IMR-90 (cell line): ENCODE results near the gene FXN. TPM values are rescaled to one million over a fixed set of nuclear protein-coding genes. Genes with fewer than 3 reads are reported as not detected.

ENCODE experiments used
- ATAC-seq: fragments of 200-7000 bp; cut with Tn5 transposase; 2 replicates; pipeline ENCODE4 v1.9.1; 2020; ENCODE audit warnings: low read depth, mild to moderate bottlenecking, moderate library complexity
- BruUV-seq: library from RNA; stranded (reverse); fragments of 400-500 nt; replicated peaks from 2 replicates; lab custom pipeline; 2021; lab: Mats Ljungman, UMichigan
- CTCF ChIA-PET: fragments of 300-600 bp; formaldehyde crosslinking; extraction: SDS; loops from one replicate; lab custom pipeline; 2021; ENCODE audit warnings: antibody characterized with exemption; lab: Yijun Ruan, JAX
- POLR2A ChIA-PET: fragments of 300-600 bp; sonication (Branson Sonifier 250); formaldehyde crosslinking; loops from one replicate; lab custom pipeline; 2022; ENCODE audit warnings: antibody characterized with exemption; ENCODE audit not compliant: unreplicated experiment; lab: Charles Lee
- DNase-seq: peaks from one replicate; pipeline ENCODE4 v3.0.0; 2013
- H2AFZ ChIP-seq: replicated peaks from 2 replicates; pipeline ENCODE3; 2013; ENCODE audit warnings: low read length, mild to moderate bottlenecking; ENCODE audit not compliant: poor library complexity
- H2AK5ac ChIP-seq: 2 replicates; pipeline ENCODE4 v1.6.1; 2013; ENCODE audit warnings: low read depth, low read length, inconsistent platforms
- H2AK9ac ChIP-seq: replicated peaks from 2 replicates; pipeline ENCODE3; 2013; ENCODE audit warnings: mild to moderate bottlenecking, low read depth, low read length, moderate library complexity; ENCODE audit not compliant: poor library complexity
- H2BK120ac ChIP-seq: 2 replicates; pipeline ENCODE4 v1.6.1; 2013; ENCODE audit warnings: low read depth, low read length, inconsistent platforms
- H2BK15ac ChIP-seq: 3 replicates; pipeline ENCODE4 v1.6.1; 2013; ENCODE audit warnings: low read depth, low read length, inconsistent platforms
- H2BK20ac ChIP-seq: 2 replicates; pipeline ENCODE4 v1.6.1; 2013; ENCODE audit warnings: low read depth, mild to moderate bottlenecking, inconsistent platforms, low read length, moderate library complexity
- H2BK5ac ChIP-seq: 2 replicates; pipeline ENCODE4 v1.6.1; 2013; ENCODE audit warnings: mild to moderate bottlenecking, low read depth, low read length, inconsistent platforms; ENCODE audit not compliant: poor library complexity, severe bottlenecking
- H3K14ac ChIP-seq: replicated peaks from 2 replicates; pipeline ENCODE4 v1.6.1; 2013; ENCODE audit warnings: low read depth, low read length, inconsistent platforms
- H3K18ac ChIP-seq: 2 replicates; pipeline ENCODE4 v1.6.1; 2013; ENCODE audit warnings: low read depth, low read length, control low read depth
- H3K23ac ChIP-seq: 2 replicates; pipeline ENCODE4 v1.6.1; 2013; ENCODE audit warnings: low read depth, low read length, inconsistent platforms
- H3K27ac ChIP-seq: 2 replicates; pipeline ENCODE4 v1.5.1; 2013; ENCODE audit warnings: mild to moderate bottlenecking, control low read depth, low read length; ENCODE audit not compliant: insufficient read depth
- H3K27me3 ChIP-seq: 2 replicates; pipeline ENCODE4 v1.6.1; 2013; ENCODE audit warnings: low read length; ENCODE audit not compliant: control insufficient read depth, insufficient read depth
- H3K36me3 ChIP-seq: 2 replicates; pipeline ENCODE4 v1.6.1; 2013; ENCODE audit warnings: low read length, mixed read lengths; ENCODE audit not compliant: control insufficient read depth, insufficient read depth
- H3K4ac ChIP-seq: 2 replicates; pipeline ENCODE4 v1.6.1; 2013; ENCODE audit warnings: low read depth, low read length, inconsistent platforms
- H3K4me1 ChIP-seq: 2 replicates; pipeline ENCODE4 v1.6.1; 2013; ENCODE audit warnings: low read length, mixed read lengths; ENCODE audit not compliant: control insufficient read depth, insufficient read depth
- H3K4me2 ChIP-seq: 2 replicates; pipeline ENCODE4 v1.6.1; 2013; ENCODE audit warnings: low read depth, mild to moderate bottlenecking, control low read depth, low read length, moderate library complexity
- H3K4me3 ChIP-seq: 2 replicates; pipeline ENCODE4 v1.5.1; 2013; ENCODE audit warnings: low read depth, mild to moderate bottlenecking, control low read depth, low read length, moderate library complexity; ENCODE audit not compliant: insufficient read depth
- H3K56ac ChIP-seq: 2 replicates; pipeline ENCODE4 v1.6.1; 2013; ENCODE audit warnings: low read length, inconsistent platforms; ENCODE audit not compliant: insufficient read depth; ENCODE audit errors: extremely low read depth
- H3K79me1 ChIP-seq, 2 experiments: 2 replicates each; pipeline ENCODE4 v1.6.1; 2013; ENCODE audit warnings: low read length in 2 of 2, inconsistent platforms in 1 of 2, low read depth in 1 of 2
- H3K9ac ChIP-seq: 2 replicates; pipeline ENCODE4 v1.6.1; 2013; ENCODE audit warnings: low read depth, low read length, control low read depth
- H3K9me1 ChIP-seq: 2 replicates; pipeline ENCODE4 v1.6.1; 2013; ENCODE audit warnings: low read length, inconsistent platforms; ENCODE audit not compliant: insufficient read depth
- H3K9me3 ChIP-seq: 2 replicates; pipeline ENCODE4 v1.6.1; 2013; ENCODE audit warnings: low read length; ENCODE audit not compliant: control insufficient read depth, insufficient read depth
- H4K20me1 ChIP-seq: 2 replicates; pipeline ENCODE4 v1.6.1; 2013; ENCODE audit warnings: low read length, inconsistent platforms; ENCODE audit not compliant: insufficient read depth
- H4K5ac ChIP-seq: 2 replicates; pipeline ENCODE4 v1.6.1; 2013; ENCODE audit warnings: mild to moderate bottlenecking, low read depth, low read length, control low read depth
- H4K8ac ChIP-seq, 2 experiments: 2 replicates each; pipeline ENCODE4 v1.6.1; 2013; ENCODE audit warnings: low read depth in 2 of 2, low read length in 2 of 2, control low read depth in 1 of 2, inconsistent platforms in 1 of 2
- H4K91ac ChIP-seq: 2 replicates; pipeline ENCODE4 v1.6.1; 2013; ENCODE audit warnings: low read depth, low read length, inconsistent platforms; ENCODE audit not compliant: insufficient read depth
- BHLHE40 ChIP-seq: fragments of 150-350 bp; IDR thresholded peaks from 2 replicates; pipeline ENCODE4 v1.6.1; 2016; ENCODE audit warnings: mild to moderate bottlenecking, low read depth, low read length
- CEBPB ChIP-seq: IDR thresholded peaks from 2 replicates; pipeline ENCODE4 v1.6.1; 2012; ENCODE audit warnings: low read depth, low read length, improper control_type of control experiment
- CHD1 ChIP-seq: IDR thresholded peaks from 2 replicates; pipeline ENCODE4 v1.6.1; 2012; ENCODE audit warnings: low read depth, low read length, improper control_type of control experiment
- FOS ChIP-seq: fragments of 150-350 bp; IDR thresholded peaks from 2 replicates; pipeline ENCODE4 v1.6.1; 2016; ENCODE audit warnings: low read depth, low read length
- MAZ ChIP-seq: IDR thresholded peaks from 2 replicates; pipeline ENCODE4 v1.6.1; 2012; ENCODE audit warnings: low read depth, mild to moderate bottlenecking, low read length, improper control_type of control experiment, moderate library complexity, borderline replicate concordance
- MXI1 ChIP-seq: IDR thresholded peaks from 2 replicates; pipeline ENCODE4 v1.6.1; 2012; ENCODE audit warnings: low read depth, mild to moderate bottlenecking, low read length, moderate library complexity, borderline replicate concordance
- POLR2A ChIP-seq: IDR thresholded peaks from 2 replicates; pipeline ENCODE4 v1.6.1; 2012; ENCODE audit warnings: mild to moderate bottlenecking, low read depth, low read length
- RAD21 ChIP-seq: IDR thresholded peaks from 2 replicates; pipeline ENCODE4 v1.6.1; 2012; ENCODE audit warnings: low read length, improper control_type of control experiment
- RCOR1 ChIP-seq: IDR thresholded peaks from 2 replicates; pipeline ENCODE4 v1.6.1; 2012; ENCODE audit warnings: mild to moderate bottlenecking, low read length, improper control_type of control experiment; ENCODE audit not compliant: insufficient replicate concordance
- SMC3 ChIP-seq: fragments of 150-350 bp; IDR thresholded peaks from 2 replicates; pipeline ENCODE4 v1.6.1; 2016; ENCODE audit warnings: low read depth, mild to moderate bottlenecking, antibody characterized with exemption, low read length, moderate library complexity
- WGBS, 2 experiments: methylation state at CpG; one replicate each; pipeline versions ENCODE4 v1.1.5 to v1.1.7; 2013; ENCODE audit warnings: missing lambda C conversion rate in 2 of 2; ENCODE audit not compliant: insufficient read length in 1 of 2; ENCODE audit errors: extremely low coverage in 2 of 2; 5-methylcytosine and 5-hydroxymethylcytosine counted together
- dilution Hi-C: fragments of 300-500 bp; cut with HindIII; formaldehyde crosslinking; loops from one replicate; pipeline ENCODE4 v1.14.3; 2018; ENCODE audit warnings: low sequenced_read_pairs; ENCODE audit not compliant: unreplicated experiment
- in situ Hi-C: fragments of 300-500 bp; cut with MboI; formaldehyde crosslinking; loops from 3 replicates; pipeline ENCODE4 v1.14.3; 2019; ENCODE audit warnings: low sequenced_read_pairs, inconsistent platforms, mixed read lengths
- intact Hi-C: fragments of 100-400 bp; cut with micrococcal nuclease; formaldehyde crosslinking; loops from 2 replicates; pipeline ENCODE4 v1.10.0; 2022
- polyA plus RNA-seq, 3 experiments: library from polyadenylated mRNA; depleted of rRNA; stranded (reverse); fragments of >200 nt; gene quantifications; 2 replicates each; pipeline ENCODE4 v1.2.3, GENCODE V29; 2012; ENCODE audit warnings: low replicate concordance in 1 of 3
- total RNA-seq: library from RNA; depleted of rRNA; stranded (reverse); fragments of >200 nt; gene quantifications from 2 replicates; pipeline ENCODE4 v1.2.3, GENCODE V29; 2012
- TF ChIP-seq, protein P1 (sequence below): fragments of 150-350 bp; IDR thresholded peaks from 2 replicates; pipeline ENCODE4 v1.6.1; 2017; ENCODE audit warnings: mild to moderate bottlenecking, antibody characterized with exemption, low read length, low read depth
- TF ChIP-seq, protein P2 (sequence below): fragments of 150-350 bp; IDR thresholded peaks from 2 replicates; pipeline ENCODE4 v1.6.1; 2016; ENCODE audit warnings: low read depth, mild to moderate bottlenecking, low read length, moderate library complexity, borderline replicate concordance
- TF ChIP-seq, protein P3 (sequence below): conservative IDR thresholded peaks from 2 replicates; pipeline ENCODE4 v1.5.1; 2012; ENCODE audit warnings: mild to moderate bottlenecking, low read depth, low read length, improper control_type of control experiment

The FXN gene
- total and polyA plus RNA-seq, 2 of the 4 experiments (the other 2 are of a cell fraction), result 3.9 to 18.1 TPM

DNA sequence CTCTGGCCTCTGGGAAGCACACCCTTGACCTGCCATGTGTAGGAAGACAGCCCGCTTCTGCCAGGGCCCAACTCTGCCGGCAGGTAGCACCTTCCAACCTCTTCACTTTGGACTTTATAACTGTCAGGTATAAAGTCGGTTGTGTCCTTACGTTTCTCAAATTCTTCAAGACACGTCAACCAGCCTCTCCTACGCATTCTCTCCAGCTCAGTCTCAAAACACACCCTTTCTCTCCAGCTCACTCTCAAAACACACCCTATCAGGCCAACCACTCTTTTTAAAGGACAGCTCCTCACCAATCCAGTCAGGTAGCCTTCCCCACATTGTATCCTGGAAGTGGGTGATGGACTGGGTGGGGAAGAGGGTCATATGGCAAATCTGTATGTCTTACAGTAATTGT is 13.5 kb downstream of the FXN start:
- Histone ChIP-seq H3K23ac (no peak overlapping the region), H3K9me1 (no peaks in the 10 kb centered on the region; the same call in 1 of the 2 replicates), H3K9me3 (no peaks in the 10 kb centered on the region), H3K4ac (no peak overlapping the region), H2BK20ac (no peak overlapping the region), H2BK5ac (no peak overlapping the region), H3K4me3 (no peak overlapping the region), H3K9ac (no peak overlapping the region), H2AK9ac (peak overlapping the region; percentile 66), H2BK15ac (no peak overlapping the region), H3K4me2 (no peak overlapping the region), H4K91ac (no peak overlapping the region), H4K5ac (no peak overlapping the region), H3K79me1 (peaks cover under 1 to 13% of the 10 kb centered on the region in 2 experiments), H2AK5ac (no peak overlapping the region), H3K14ac (no peak overlapping the region), H3K4me1 (peaks cover 8% of the 10 kb centered on the region), H4K20me1 (no peaks in the 10 kb centered on the region; the same call in 1 of the 2 replicates), H2BK120ac (no peak overlapping the region), H3K56ac (no peak overlapping the region), H3K36me3 (peaks cover 16% of the 10 kb centered on the region), H4K8ac (no peak overlapping the region), H3K27me3 (no peaks in the 10 kb centered on the region), H2AFZ (no peak overlapping the region), H3K27ac (no peak overlapping the region), H3K18ac (no peak overlapping the region)
- 94% methylated on average over 2 of the region's 6 CpGs; no CpG with 5 or more reads in 1 of the 2 experiments for WGBS, 2 experiments
- BruUV-seq, result no TSS peak
- TF ChIP-seq MAZ, result no peak
- no peak for TF ChIP-seq FOS
- TF ChIP-seq, protein P1, sequence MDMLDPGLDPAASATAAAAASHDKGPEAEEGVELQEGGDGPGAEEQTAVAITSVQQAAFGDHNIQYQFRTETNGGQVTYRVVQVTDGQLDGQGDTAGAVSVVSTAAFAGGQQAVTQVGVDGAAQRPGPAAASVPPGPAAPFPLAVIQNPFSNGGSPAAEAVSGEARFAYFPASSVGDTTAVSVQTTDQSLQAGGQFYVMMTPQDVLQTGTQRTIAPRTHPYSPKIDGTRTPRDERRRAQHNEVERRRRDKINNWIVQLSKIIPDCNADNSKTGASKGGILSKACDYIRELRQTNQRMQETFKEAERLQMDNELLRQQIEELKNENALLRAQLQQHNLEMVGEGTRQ, result no peak
- TF ChIP-seq, protein P2, sequence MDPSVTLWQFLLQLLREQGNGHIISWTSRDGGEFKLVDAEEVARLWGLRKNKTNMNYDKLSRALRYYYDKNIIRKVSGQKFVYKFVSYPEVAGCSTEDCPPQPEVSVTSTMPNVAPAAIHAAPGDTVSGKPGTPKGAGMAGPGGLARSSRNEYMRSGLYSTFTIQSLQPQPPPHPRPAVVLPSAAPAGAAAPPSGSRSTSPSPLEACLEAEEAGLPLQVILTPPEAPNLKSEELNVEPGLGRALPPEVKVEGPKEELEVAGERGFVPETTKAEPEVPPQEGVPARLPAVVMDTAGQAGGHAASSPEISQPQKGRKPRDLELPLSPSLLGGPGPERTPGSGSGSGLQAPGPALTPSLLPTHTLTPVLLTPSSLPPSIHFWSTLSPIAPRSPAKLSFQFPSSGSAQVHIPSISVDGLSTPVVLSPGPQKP, result no peak
- no peak for TF ChIP-seq SMC3
- TF ChIP-seq CEBPB, result no peak
- no peak for TF ChIP-seq MXI1
- TF ChIP-seq, protein P3, sequence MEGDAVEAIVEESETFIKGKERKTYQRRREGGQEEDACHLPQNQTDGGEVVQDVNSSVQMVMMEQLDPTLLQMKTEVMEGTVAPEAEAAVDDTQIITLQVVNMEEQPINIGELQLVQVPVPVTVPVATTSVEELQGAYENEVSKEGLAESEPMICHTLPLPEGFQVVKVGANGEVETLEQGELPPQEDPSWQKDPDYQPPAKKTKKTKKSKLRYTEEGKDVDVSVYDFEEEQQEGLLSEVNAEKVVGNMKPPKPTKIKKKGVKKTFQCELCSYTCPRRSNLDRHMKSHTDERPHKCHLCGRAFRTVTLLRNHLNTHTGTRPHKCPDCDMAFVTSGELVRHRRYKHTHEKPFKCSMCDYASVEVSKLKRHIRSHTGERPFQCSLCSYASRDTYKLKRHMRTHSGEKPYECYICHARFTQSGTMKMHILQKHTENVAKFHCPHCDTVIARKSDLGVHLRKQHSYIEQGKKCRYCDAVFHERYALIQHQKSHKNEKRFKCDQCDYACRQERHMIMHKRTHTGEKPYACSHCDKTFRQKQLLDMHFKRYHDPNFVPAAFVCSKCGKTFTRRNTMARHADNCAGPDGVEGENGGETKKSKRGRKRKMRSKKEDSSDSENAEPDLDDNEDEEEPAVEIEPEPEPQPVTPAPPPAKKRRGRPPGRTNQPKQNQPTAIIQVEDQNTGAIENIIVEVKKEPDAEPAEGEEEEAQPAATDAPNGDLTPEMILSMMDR, result no peak
- no peak for TF ChIP-seq RCOR1
- no peak for TF ChIP-seq BHLHE40
- no peak for TF ChIP-seq RAD21
- no peak for TF ChIP-seq CHD1
- no peak for TF ChIP-seq POLR2A
- DNase-seq, result no peak
- dilution Hi-C loops (no loop called here), intact Hi-C loops (no loop called here), in situ Hi-C loops (no loop called here)
- CTCF ChIA-PET, result no interaction called here
- ATAC-seq, result no peak
- POLR2A ChIA-PET, result no interaction called here
